DND-41 (cell line): ENCODE results near the gene CD4.

Experiments
- EZH2 ChIP-seq: IDR thresholded peaks from 3 replicates; pipeline ENCODE4 v1.6.1; 2012; ENCODE audit warnings: borderline replicate concordance, low read depth, mild to moderate bottlenecking, moderate library complexity, low read length, inconsistent platforms; ENCODE audit not compliant: severe bottlenecking
- TF ChIP-seq, protein P1 (sequence below): IDR thresholded peaks from 2 replicates; pipeline ENCODE4 v1.5.1; 2012; ENCODE audit warnings: borderline replicate concordance, low read length, moderate library complexity, mild to moderate bottlenecking; ENCODE audit not compliant: poor library complexity, severe bottlenecking; ENCODE audit errors: extremely low read depth

DNA sequence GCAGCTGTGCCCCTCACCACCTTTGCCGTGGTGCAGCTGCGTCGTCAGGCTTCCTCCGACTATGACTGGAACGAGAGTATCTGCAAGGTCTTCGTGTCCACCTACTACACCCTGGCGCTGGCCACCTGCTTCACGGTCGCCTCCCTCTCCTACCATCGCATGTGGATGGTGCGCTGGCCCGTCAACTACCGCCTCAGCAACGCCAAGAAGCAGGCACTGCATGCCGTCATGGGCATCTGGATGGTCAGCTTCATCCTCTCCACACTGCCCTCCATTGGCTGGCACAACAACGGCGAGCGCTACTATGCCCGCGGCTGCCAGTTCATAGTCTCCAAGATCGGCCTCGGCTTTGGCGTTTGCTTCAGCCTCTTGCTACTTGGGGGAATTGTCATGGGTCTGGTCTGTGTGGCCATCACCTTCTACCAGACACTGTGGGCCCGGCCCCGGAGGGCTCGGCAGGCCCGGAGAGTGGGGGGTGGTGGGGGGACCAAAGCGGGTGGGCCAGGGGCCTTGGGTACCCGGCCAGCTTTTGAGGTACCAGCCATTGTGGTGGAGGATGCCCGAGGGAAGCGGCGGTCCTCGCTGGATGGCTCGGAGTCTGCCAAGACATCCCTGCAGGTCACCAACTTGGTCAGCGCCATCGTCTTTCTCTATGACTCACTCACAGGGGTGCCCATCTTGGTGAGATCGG, 34.9 kb downstream of the CD4 start:
- TF ChIP-seq, protein P1, sequence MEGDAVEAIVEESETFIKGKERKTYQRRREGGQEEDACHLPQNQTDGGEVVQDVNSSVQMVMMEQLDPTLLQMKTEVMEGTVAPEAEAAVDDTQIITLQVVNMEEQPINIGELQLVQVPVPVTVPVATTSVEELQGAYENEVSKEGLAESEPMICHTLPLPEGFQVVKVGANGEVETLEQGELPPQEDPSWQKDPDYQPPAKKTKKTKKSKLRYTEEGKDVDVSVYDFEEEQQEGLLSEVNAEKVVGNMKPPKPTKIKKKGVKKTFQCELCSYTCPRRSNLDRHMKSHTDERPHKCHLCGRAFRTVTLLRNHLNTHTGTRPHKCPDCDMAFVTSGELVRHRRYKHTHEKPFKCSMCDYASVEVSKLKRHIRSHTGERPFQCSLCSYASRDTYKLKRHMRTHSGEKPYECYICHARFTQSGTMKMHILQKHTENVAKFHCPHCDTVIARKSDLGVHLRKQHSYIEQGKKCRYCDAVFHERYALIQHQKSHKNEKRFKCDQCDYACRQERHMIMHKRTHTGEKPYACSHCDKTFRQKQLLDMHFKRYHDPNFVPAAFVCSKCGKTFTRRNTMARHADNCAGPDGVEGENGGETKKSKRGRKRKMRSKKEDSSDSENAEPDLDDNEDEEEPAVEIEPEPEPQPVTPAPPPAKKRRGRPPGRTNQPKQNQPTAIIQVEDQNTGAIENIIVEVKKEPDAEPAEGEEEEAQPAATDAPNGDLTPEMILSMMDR: no peak
- TF ChIP-seq EZH2: no peak
